ENCODE measurements around the gene PLA2G12B.

DNA sequence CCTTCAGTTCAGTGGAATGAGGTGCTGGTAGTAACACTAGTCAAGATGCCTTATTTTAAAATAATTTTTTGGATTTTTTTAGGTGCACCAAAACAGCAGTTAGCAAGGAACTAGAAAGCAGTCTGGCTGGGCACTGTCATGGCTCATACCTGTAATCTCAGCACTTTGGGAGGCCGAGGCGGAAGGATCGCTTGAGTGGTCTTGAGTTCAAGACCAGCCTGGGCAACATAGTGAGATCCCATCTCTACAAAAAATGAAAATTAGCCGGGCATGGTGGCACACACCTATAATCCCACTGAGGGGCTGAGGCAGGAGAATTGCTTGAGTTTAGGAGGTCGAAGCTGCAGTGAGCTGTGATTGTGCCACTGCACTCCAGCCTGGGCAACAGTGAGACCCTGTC, 25.8 kb downstream of the PLA2G12B start:
- TF ChIP-seq, protein P1, sequence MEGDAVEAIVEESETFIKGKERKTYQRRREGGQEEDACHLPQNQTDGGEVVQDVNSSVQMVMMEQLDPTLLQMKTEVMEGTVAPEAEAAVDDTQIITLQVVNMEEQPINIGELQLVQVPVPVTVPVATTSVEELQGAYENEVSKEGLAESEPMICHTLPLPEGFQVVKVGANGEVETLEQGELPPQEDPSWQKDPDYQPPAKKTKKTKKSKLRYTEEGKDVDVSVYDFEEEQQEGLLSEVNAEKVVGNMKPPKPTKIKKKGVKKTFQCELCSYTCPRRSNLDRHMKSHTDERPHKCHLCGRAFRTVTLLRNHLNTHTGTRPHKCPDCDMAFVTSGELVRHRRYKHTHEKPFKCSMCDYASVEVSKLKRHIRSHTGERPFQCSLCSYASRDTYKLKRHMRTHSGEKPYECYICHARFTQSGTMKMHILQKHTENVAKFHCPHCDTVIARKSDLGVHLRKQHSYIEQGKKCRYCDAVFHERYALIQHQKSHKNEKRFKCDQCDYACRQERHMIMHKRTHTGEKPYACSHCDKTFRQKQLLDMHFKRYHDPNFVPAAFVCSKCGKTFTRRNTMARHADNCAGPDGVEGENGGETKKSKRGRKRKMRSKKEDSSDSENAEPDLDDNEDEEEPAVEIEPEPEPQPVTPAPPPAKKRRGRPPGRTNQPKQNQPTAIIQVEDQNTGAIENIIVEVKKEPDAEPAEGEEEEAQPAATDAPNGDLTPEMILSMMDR (IDR thresholded peaks at IDR 0.05): no peak
- TF ChIP-seq POLR2AphosphoS5 (IDR thresholded peaks at IDR 0.05; ENCODE audit: insufficient read depth in 1 of 2, low read depth in 1 of 2) (no peak), POLR2A (IDR thresholded peaks at IDR 0.05) (no peak)
